Activated CD4-positive, alpha-beta T cell treated with anti-CD3 and anti-CD28 coated beads for 48 hours (primary cell): Measurements from ENCODE around the gene TDRD5.

Experiments
- DNase-seq: peaks from one replicate; pipeline ENCODE4 v3.0.0-alpha.2; 2020

TDRD5 gene

GRCh38 chr1:179591592-179592580 is at the start of gene TDRD5:
Gene TDRD5, plus strand, starts transcription at chr1:179591832. Its CDS starts 784 bp downstream, at chr1:179592616.
- DNase-seq = no peak

GRCh38 chr1:179545321-179545720 is 46.3 kb upstream of the TDRD5 start:
- no peak for DNase-seq

GRCh38 chr1:179547021-179547535 is 44.6 kb upstream of the TDRD5 start:
- no peak for DNase-seq

GRCh38 chr1:179548666-179549367 is 42.8 kb upstream of the TDRD5 start:
- DNase-seq = no peak

- no peak for DNase-seq
Measured at GRCh38 chr1:179549368-179549700, 42.3 kb upstream of the TDRD5 start.

GRCh38 chr1:179550746-179551682 is 40.6 kb upstream of the TDRD5 start:
- no peak for DNase-seq

- no peak for DNase-seq
Measured at GRCh38 chr1:179554427-179554826, 37.2 kb upstream of the TDRD5 start.

GRCh38 chr1:179558078-179558477 is 33.6 kb upstream of the TDRD5 start:
- no peak for DNase-seq

- DNase-seq = no peak
Measured at GRCh38 chr1:179575497-179576314, 15.9 kb upstream of the TDRD5 start, which contains the start of gene NPHS2. Gene NPHS2, minus strand, starts transcription at chr1:179575948. Its CDS starts 84 bp downstream, at chr1:179575864.

GRCh38 chr1:179576509-179576908 is 15.1 kb upstream of the TDRD5 start:
- DNase-seq = no peak

- no peak for DNase-seq
Measured at GRCh38 chr1:179583771-179584320, 7.8 kb upstream of the TDRD5 start.

- DNase-seq = peak; percentile 43
Measured at GRCh38 chr1:179586107-179586823, 5.4 kb upstream of the TDRD5 start.

GRCh38 chr1:179587336-179587735 is 4.3 kb upstream of the TDRD5 start:
- DNase-seq = no peak

GRCh38 chr1:179588425-179589024 is 3.1 kb upstream of the TDRD5 start:
- DNase-seq = no peak

- DNase-seq = no peak
Measured at GRCh38 chr1:179589509-179589908, 2.1 kb upstream of the TDRD5 start.

GRCh38 chr1:179590671-179591070 is 961 bp upstream of the TDRD5 start:
- DNase-seq = no peak

GRCh38 chr1:179591253-179591591 is 410 bp upstream of the TDRD5 start:
- no peak for DNase-seq

- no peak for DNase-seq
Measured at GRCh38 chr1:179598631-179599030, 7.0 kb downstream of the TDRD5 start.

- peak; percentile 14 for DNase-seq
Measured at GRCh38 chr1:179599623-179600249, 8.1 kb downstream of the TDRD5 start.

- DNase-seq = no peak
Measured at GRCh38 chr1:179601093-179601492, 9.5 kb downstream of the TDRD5 start.
